ENCODE data around the gene MYH14. TPM values are rescaled to one million over a fixed set of nuclear protein-coding genes. Genes with fewer than 3 reads are reported as not detected.

The MYH14 gene
- total and polyA plus RNA-seq, 10 of the 15 experiments (the other 5 are each of a cell fraction or from before 2014, with no cell fraction given) = 0.06 to 0.69 (median 0.15) TPM; not detected in 4

DNA sequence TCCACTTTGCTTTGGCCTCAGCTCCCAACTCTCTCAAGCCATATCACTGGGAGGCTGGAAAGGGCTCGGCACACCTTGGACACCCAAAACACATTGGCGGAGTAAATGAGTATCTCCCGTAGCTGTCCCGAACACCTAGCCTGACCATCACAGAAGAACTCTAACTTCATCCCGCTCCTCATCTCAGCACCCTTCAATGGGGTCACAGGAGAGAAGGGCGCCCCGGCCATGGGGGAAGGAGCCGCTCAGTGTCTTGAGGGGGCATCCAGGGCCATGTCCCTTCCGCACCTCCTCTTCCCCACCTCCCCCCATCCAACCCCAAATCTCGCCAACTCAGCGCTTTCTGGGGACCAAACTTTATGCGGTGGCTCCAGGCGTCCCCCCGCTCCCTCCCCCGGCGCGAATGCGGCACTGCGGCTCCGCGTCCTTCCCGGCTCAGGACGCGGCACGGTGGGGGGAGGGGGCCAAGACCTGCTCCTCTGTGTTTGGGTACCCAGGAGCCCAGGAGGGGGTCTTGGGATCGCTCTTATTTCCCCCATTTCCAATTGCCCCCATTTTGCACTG lies 122.8 kb downstream of the MYH14 start (continued):
- TF ChIP-seq MEF2B (IDR thresholded peaks at IDR 0.05; ENCODE audit: partially characterized antibody, poor library complexity, severe bottlenecking) (no peak), PAX5 (IDR thresholded peaks at IDR 0.05; ENCODE audit: borderline replicate concordance, low read depth, low read length) (no peak), SIN3A (IDR thresholded peaks at IDR 0.05; ENCODE audit: low read depth, low read length) (no peak), SREBF1 (IDR thresholded peaks at IDR 0.05; ENCODE audit: low read length) (no peak)
- TF ChIP-seq, protein P1, sequence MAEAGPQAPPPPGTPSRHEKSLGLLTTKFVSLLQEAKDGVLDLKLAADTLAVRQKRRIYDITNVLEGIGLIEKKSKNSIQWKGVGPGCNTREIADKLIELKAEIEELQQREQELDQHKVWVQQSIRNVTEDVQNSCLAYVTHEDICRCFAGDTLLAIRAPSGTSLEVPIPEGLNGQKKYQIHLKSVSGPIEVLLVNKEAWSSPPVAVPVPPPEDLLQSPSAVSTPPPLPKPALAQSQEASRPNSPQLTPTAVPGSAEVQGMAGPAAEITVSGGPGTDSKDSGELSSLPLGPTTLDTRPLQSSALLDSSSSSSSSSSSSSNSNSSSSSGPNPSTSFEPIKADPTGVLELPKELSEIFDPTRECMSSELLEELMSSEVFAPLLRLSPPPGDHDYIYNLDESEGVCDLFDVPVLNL (IDR thresholded peaks at IDR 0.05; ENCODE audit: low read depth, low read length) = no peak
- TF ChIP-seq, protein P2, sequence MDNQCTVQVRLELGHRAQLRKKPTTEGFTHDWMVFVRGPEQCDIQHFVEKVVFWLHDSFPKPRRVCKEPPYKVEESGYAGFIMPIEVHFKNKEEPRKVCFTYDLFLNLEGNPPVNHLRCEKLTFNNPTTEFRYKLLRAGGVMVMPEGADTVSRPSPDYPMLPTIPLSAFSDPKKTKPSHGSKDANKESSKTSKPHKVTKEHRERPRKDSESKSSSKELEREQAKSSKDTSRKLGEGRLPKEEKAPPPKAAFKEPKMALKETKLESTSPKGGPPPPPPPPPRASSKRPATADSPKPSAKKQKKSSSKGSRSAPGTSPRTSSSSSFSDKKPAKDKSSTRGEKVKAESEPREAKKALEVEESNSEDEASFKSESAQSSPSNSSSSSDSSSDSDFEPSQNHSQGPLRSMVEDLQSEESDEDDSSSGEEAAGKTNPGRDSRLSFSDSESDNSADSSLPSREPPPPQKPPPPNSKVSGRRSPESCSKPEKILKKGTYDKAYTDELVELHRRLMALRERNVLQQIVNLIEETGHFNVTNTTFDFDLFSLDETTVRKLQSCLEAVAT (IDR thresholded peaks at IDR 0.05) = no peak

DNA sequence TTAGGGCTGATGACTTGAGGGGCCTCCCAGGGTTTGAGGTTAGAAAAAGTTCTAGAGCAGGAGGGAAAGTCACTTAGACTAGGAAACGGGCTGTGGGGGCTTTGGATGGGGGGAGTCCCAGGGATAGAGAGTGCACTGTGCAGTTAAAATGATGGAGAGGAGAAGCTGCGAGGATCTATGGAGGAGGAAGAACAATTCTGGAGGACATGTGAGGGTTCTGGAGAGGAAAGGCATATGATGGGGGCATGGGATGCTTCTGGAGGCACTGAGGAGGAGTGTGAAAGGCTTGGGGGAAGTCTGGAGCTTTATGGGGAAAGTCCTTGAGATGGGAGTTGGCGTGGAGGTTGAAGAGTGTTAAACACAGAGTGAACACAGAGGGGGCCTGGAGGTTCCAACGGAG lies 123.6 kb downstream of the MYH14 start:
- no TSS peak for BruUV-seq (replicated peaks)
- peaks cover 18% of the 10 kb centered on the region for H3K4me1 ChIP-seq (ENCODE audit: control insufficient read depth, insufficient read depth, low read length)
- no peak for ATAC-seq
- H3K79me2 ChIP-seq (ENCODE audit: control insufficient read depth, insufficient read depth, low read length) = no peaks in the 10 kb centered on the region
- H3K4me2 ChIP-seq (ENCODE audit: control insufficient read depth, insufficient read depth) = no peak overlapping the region
- FAIRE-seq = no peak
- DNase-seq (ENCODE audit: low read depth, low spot score) = no peak
- ChIA-PET POLR2A (no interaction called here), CTCF (no interaction called here), SMC1A (ENCODE audit: uncharacterized antibody, unreplicated experiment) (no interaction called here), RAD21 (ENCODE audit: unreplicated experiment) (no interaction called here)
- H3K9ac ChIP-seq (ENCODE audit: control insufficient read depth, insufficient read depth, low read length) = no peak overlapping the region
- no peak overlapping the region for H3K27ac ChIP-seq (ENCODE audit: control insufficient read depth, insufficient read depth)
- H3K36me3 ChIP-seq (ENCODE audit: control insufficient read depth in 2 of 2, insufficient read depth in 2 of 2, low read length in 1 of 2) = no peaks in the 10 kb centered on the region
- H2AFZ ChIP-seq (ENCODE audit: control insufficient read depth, low read depth, low read length) = no peak overlapping the region
- in situ Hi-C loops (cut with MboI) (loop anchor here (25.0 kb wide), 1 partner anchor 1035 kb away; the partner anchor contains the start of genes CLDND2, ETFB and NKG7), intact Hi-C loops (cut with micrococcal nuclease; ENCODE audit: unreplicated experiment) (no loop called here)
- TF ChIP-seq YBX1 (IDR thresholded peaks at IDR 0.05) (no peak), ZNF384 (IDR thresholded peaks at IDR 0.05; ENCODE audit: borderline replicate concordance, low read depth, low read length) (no peak), SUZ12 (IDR thresholded peaks at IDR 0.05; ENCODE audit: unreplicated experiment) (no peak), ZBED1 (IDR thresholded peaks at IDR 0.05; ENCODE audit: borderline replicate concordance) (no peak), RUNX3 (IDR thresholded peaks at IDR 0.05; ENCODE audit: low read length) (no peak)
- peaks cover 2 to 16% of the 10 kb centered on the region in 2 experiments; a peak in 3 of 4 replicates for H3K27me3 ChIP-seq (replicated peaks in 1 of 2; ENCODE audit: control insufficient read depth in 2 of 2, insufficient read depth in 2 of 2, low read length in 1 of 2)
- no peak overlapping the region; the same call in 1 of the 2 replicates for H3K4me3 ChIP-seq
- H4K20me1 ChIP-seq (ENCODE audit: control insufficient read depth, insufficient read depth) = peaks cover 4% of the 10 kb centered on the region; the same call in 1 of the 2 replicates
- 11% methylated on average over 4 of the region's 4 CpGs for WGBS (ENCODE audit: insufficient coverage, insufficient replicate concordance, low lambda C conversion rate, missing lambda C conversion rate)
- no peaks in the 10 kb centered on the region; the same call in 2 of the 3 replicates for H3K9me3 ChIP-seq (replicated peaks; ENCODE audit: control insufficient read depth, insufficient read depth, low read length)

All from GM12878 (cell line).